ENCODE data around the gene KIAA1586.
A peak's percentile ranks its signal among the peaks of the same experiment; 100 is the strongest.
"Not testable (repeated sequence)": the region's sequence is repeated elsewhere in the genome, so short reads cannot be mapped to it uniquely, and the experiment has no call there.

KIAA1586 gene, protein sequence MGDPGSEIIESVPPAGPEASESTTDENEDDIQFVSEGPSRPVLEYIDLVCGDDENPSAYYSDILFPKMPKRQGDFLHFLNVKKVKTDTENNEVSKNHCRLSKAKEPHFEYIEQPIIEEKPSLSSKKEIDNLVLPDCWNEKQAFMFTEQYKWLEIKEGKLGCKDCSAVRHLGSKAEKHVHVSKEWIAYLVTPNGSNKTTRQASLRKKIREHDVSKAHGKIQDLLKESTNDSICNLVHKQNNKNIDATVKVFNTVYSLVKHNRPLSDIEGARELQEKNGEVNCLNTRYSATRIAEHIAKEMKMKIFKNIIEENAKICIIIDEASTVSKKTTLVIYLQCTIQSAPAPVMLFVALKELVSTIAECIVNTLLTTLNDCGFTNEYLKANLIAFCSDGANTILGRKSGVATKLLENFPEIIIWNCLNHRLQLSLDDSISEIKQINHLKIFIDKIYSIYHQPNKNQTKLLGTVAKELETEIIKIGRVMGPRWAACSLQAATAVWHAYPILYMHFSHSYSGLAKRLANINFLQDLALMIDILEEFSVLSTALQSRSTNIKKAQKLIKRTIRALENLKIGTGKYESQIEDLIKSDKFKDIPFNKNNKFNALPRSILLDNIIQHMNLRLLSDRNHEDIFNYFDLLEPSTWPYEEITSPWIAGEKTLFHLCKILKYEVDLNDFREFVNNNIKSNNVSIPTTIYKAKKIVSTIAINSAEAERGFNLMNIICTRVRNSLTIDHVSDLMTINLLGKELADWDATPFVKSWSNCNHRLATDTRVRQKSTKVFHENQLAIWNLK

DNA sequence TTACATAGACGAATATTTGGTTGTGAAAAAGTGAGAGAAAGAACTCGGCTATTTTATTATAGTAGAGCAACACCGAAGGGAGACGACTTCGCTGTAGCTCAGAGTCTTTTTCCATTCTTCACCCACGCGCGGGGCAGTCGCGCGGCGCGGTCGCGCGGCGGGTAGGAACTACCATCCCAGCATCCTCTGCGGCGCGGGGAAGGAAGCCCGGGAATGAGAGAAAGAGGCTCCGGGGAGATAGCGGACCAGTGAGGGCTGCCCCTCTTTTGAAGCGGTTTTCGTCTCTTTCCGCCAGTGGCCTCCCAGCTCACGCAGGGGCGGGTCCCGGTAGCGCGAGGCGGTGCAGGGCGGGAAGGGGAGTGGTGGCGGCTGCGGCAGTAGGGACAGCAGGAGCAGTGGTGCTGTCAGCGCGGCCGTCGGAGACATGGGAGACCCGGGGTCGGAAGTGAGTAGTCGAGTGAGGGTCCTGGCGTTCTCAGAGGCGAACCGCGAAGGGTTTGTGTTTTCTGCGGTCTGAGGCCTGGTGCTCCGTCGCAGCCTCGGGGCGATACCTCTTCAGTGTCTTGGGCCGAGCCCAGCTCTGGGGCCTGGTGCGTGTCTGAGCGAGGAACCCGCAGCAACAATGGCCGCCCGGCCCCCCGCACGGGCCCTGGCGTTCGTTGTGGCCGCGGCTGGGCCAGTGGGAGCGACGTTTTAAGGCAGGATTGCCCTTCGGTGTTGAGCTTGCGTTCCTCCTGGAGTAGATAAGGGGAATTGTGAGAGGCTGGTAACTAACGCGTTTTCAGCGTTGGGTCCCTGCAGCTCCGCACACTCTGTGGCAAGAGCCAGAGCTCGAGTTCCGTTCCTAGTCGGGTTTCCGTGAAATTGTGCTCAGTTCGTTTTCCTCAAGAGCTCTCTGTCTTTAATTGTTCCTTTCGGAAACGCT lies at the start of gene KIAA1586:
Gene KIAA1586 (plus strand): TSS at position 362 of the 925 bp plus-strand sequence. CDS start 63 bp downstream, at position 425.
- H3K4me3 ChIP-seq (ENCODE audit: low read depth, low read length): peak within 1 kb of the TSS; percentile 80
- H3K27ac ChIP-seq (ENCODE audit: low read depth, low read length): peak within 1 kb of the TSS; percentile 78
- peaks cover 22% of the 10 kb centered on the region for H3K36me3 ChIP-seq (ENCODE audit: control insufficient read depth, insufficient read depth, low read length)
- H3K9me3 ChIP-seq (ENCODE audit: control insufficient read depth, insufficient read depth, low read length); H3K4me1 ChIP-seq (ENCODE audit: control insufficient read depth, insufficient read depth, low read length); H3K27me3 ChIP-seq (ENCODE audit: control insufficient read depth, insufficient read depth, low read length): not testable (repeated sequence)
- H3K9ac ChIP-seq (ENCODE audit: low read depth, low read length): peak within 1 kb of the TSS; percentile 31

DNA sequence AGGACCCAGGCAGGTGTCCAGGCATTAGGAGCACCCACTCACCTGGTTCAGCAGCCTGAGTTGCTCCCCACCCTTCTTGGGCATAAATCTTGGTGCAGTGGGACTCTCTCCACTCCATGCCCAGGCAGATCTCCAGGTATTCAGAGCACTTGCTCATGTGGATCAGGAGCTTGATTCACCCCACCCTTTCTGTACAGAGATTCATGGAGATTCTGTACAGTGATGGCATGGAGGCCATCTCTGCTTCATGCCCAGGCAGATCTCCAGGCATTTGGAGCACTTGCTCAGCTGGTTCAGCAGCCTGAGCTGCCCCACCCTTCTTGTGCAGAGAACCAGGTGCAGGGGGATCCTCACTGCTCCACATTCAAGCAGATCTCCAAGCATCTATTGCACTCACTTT lies 47.4 kb upstream of the KIAA1586 start:
- Histone ChIP-seq H3K9me3 (ENCODE audit: control insufficient read depth, insufficient read depth, low read length) (peaks cover 9% of the 10 kb centered on the region), H3K36me3 (ENCODE audit: control insufficient read depth, insufficient read depth, low read length) (no peaks in the 10 kb centered on the region), H3K9ac (ENCODE audit: low read depth, low read length) (no peak overlapping the region), H3K4me3 (ENCODE audit: low read depth, low read length) (no peak overlapping the region), H3K27ac (ENCODE audit: low read depth, low read length) (no peak overlapping the region), H3K4me1 (ENCODE audit: control insufficient read depth, insufficient read depth, low read length) (no peaks in the 10 kb centered on the region), H3K27me3 (ENCODE audit: control insufficient read depth, insufficient read depth, low read length) (no peaks in the 10 kb centered on the region)

DNA sequence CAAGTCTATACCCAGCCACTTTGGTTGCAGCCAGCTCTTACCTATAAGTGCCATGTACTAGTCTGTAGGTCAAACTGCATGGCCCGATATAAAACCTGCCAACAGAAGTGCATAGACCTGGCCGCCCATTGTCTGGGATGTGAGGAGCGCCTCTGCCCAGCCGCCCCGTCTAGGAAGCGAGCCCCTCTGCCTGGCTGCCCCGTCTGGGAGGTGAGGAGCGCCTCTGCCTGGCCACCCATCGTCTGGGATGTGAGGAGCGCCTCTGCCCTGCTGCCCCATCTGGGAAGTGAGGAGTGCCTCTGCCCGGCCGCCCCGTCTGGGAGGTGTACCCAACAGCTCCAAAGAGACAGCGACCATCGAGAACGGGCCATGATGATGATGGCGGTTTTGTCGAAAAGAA lies 46.7 kb upstream of the KIAA1586 start:
- not testable (repeated sequence) for H3K27ac ChIP-seq (ENCODE audit: low read depth, low read length); H3K9me3 ChIP-seq (ENCODE audit: control insufficient read depth, insufficient read depth, low read length); H3K4me1 ChIP-seq (ENCODE audit: control insufficient read depth, insufficient read depth, low read length); H3K4me3 ChIP-seq (ENCODE audit: low read depth, low read length); H3K27me3 ChIP-seq (ENCODE audit: control insufficient read depth, insufficient read depth, low read length); H3K9ac ChIP-seq (ENCODE audit: low read depth, low read length); H3K36me3 ChIP-seq (ENCODE audit: control insufficient read depth, insufficient read depth, low read length)

GRCh38 chr6:57002197-57002596 lies 44.3 kb upstream of the KIAA1586 start:
- no peak overlapping the region for H3K9ac ChIP-seq (ENCODE audit: low read depth, low read length)
- H3K27ac ChIP-seq (ENCODE audit: low read depth, low read length): no peak overlapping the region
- H3K27me3 ChIP-seq (ENCODE audit: control insufficient read depth, insufficient read depth, low read length): no peaks in the 10 kb centered on the region
- no peaks in the 10 kb centered on the region for H3K36me3 ChIP-seq (ENCODE audit: control insufficient read depth, insufficient read depth, low read length)
- peaks cover 9% of the 10 kb centered on the region for H3K9me3 ChIP-seq (ENCODE audit: control insufficient read depth, insufficient read depth, low read length)
- no peaks in the 10 kb centered on the region for H3K4me1 ChIP-seq (ENCODE audit: control insufficient read depth, insufficient read depth, low read length)
- no peak overlapping the region for H3K4me3 ChIP-seq (ENCODE audit: low read depth, low read length)

GRCh38 chr6:57004292-57004691 lies 42.2 kb upstream of the KIAA1586 start:
- H3K4me1 ChIP-seq (ENCODE audit: control insufficient read depth, insufficient read depth, low read length): no peaks in the 10 kb centered on the region
- H3K4me3 ChIP-seq (ENCODE audit: low read depth, low read length): no peak overlapping the region
- no peak overlapping the region for H3K9ac ChIP-seq (ENCODE audit: low read depth, low read length)
- H3K9me3 ChIP-seq (ENCODE audit: control insufficient read depth, insufficient read depth, low read length): peaks cover 3% of the 10 kb centered on the region
- H3K27me3 ChIP-seq (ENCODE audit: control insufficient read depth, insufficient read depth, low read length): no peaks in the 10 kb centered on the region
- no peak overlapping the region for H3K27ac ChIP-seq (ENCODE audit: low read depth, low read length)
- H3K36me3 ChIP-seq (ENCODE audit: control insufficient read depth, insufficient read depth, low read length): no peaks in the 10 kb centered on the region

GRCh38 chr6:57006101-57006500 lies 40.4 kb upstream of the KIAA1586 start:
- Histone ChIP-seq H3K9me3 (ENCODE audit: control insufficient read depth, insufficient read depth, low read length) (no peaks in the 10 kb centered on the region), H3K27me3 (ENCODE audit: control insufficient read depth, insufficient read depth, low read length) (no peaks in the 10 kb centered on the region), H3K9ac (ENCODE audit: low read depth, low read length) (no peak overlapping the region), H3K4me1 (ENCODE audit: control insufficient read depth, insufficient read depth, low read length) (no peaks in the 10 kb centered on the region), H3K27ac (ENCODE audit: low read depth, low read length) (no peak overlapping the region), H3K36me3 (ENCODE audit: control insufficient read depth, insufficient read depth, low read length) (no peaks in the 10 kb centered on the region), H3K4me3 (ENCODE audit: low read depth, low read length) (no peak overlapping the region)

- H3K4me3 ChIP-seq (ENCODE audit: low read depth, low read length); H3K9me3 ChIP-seq (ENCODE audit: control insufficient read depth, insufficient read depth, low read length): not testable (repeated sequence)
Observed at GRCh38 chr6:57008069-57008468, 38.4 kb upstream of the KIAA1586 start.

DNA sequence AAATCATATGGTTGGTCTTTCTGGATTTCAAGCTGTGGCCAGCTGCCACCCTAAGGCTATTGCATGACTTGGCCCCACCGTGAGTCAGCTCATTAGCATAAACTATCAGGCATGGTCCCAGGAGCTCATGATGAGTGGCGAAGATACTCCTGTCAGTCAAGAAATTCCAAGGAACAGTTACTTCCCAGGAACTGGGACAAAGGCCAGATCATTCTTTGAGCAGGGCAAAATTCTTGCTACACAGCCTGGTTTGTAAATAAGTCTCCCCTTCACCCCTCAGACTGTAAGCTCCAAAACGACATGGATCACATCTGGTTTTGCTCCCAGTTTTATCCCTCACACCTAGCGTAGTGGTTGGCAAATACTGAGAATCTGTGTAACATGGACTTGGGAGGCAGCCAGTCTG lies 33.0 kb upstream of the KIAA1586 start:
- Histone ChIP-seq H3K27ac (ENCODE audit: low read depth, low read length) (no peak overlapping the region), H3K4me3 (ENCODE audit: low read depth, low read length) (no peak overlapping the region), H3K27me3 (ENCODE audit: control insufficient read depth, insufficient read depth, low read length) (no peaks in the 10 kb centered on the region), H3K4me1 (ENCODE audit: control insufficient read depth, insufficient read depth, low read length) (no peaks in the 10 kb centered on the region), H3K36me3 (ENCODE audit: control insufficient read depth, insufficient read depth, low read length) (no peaks in the 10 kb centered on the region), H3K9ac (ENCODE audit: low read depth, low read length) (no peak overlapping the region), H3K9me3 (ENCODE audit: control insufficient read depth, insufficient read depth, low read length) (no peaks in the 10 kb centered on the region)

More at GRCh38 chr6:57008069-57008468, 38.4 kb upstream of the KIAA1586 start:
- not testable (repeated sequence) for H3K4me1 ChIP-seq (ENCODE audit: control insufficient read depth, insufficient read depth, low read length); H3K27ac ChIP-seq (ENCODE audit: low read depth, low read length); H3K9ac ChIP-seq (ENCODE audit: low read depth, low read length); H3K36me3 ChIP-seq (ENCODE audit: control insufficient read depth, insufficient read depth, low read length); H3K27me3 ChIP-seq (ENCODE audit: control insufficient read depth, insufficient read depth, low read length)

- Histone ChIP-seq H3K27me3 (ENCODE audit: control insufficient read depth, insufficient read depth, low read length) (no peaks in the 10 kb centered on the region), H3K36me3 (ENCODE audit: control insufficient read depth, insufficient read depth, low read length) (no peaks in the 10 kb centered on the region), H3K27ac (ENCODE audit: low read depth, low read length) (no peak overlapping the region), H3K4me1 (ENCODE audit: control insufficient read depth, insufficient read depth, low read length) (peaks cover 8% of the 10 kb centered on the region), H3K4me3 (ENCODE audit: low read depth, low read length) (no peak overlapping the region), H3K9me3 (ENCODE audit: control insufficient read depth, insufficient read depth, low read length) (no peaks in the 10 kb centered on the region), H3K9ac (ENCODE audit: low read depth, low read length) (no peak overlapping the region)
Observed at GRCh38 chr6:57017069-57017468, 29.4 kb upstream of the KIAA1586 start.

DNA sequence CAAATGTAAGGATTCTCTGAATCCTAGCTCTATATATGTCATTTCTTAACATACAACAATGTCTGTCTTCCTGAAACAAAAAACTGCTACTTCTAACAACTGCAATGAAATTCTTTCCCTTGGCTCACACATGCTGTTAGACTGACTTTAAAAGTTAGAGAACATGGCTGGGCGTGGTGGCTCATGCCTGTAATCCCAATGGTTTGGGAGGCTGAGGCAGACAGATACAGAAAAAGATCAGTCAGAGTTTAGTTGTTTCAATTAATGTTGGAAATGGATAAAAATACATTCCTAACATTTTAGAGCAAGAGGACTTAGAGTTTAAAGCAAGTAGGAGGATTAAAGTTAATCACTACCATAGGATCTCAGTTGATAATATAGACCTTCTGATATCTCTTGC lies 28.7 kb upstream of the KIAA1586 start:
- Histone ChIP-seq H3K4me3 (ENCODE audit: low read depth, low read length) (no peak overlapping the region), H3K9ac (ENCODE audit: low read depth, low read length) (no peak overlapping the region), H3K36me3 (ENCODE audit: control insufficient read depth, insufficient read depth, low read length) (no peaks in the 10 kb centered on the region), H3K9me3 (ENCODE audit: control insufficient read depth, insufficient read depth, low read length) (no peaks in the 10 kb centered on the region), H3K27me3 (ENCODE audit: control insufficient read depth, insufficient read depth, low read length) (no peaks in the 10 kb centered on the region), H3K4me1 (ENCODE audit: control insufficient read depth, insufficient read depth, low read length) (peaks cover 15% of the 10 kb centered on the region), H3K27ac (ENCODE audit: low read depth, low read length) (no peak overlapping the region)

Measured in HUES48 (cell line).